Heart right ventricle (tissue), 16 donors: Measurements from ENCODE around the gene RASAL2. TPM values are rescaled to one million over a fixed set of nuclear protein-coding genes. Genes with fewer than 3 reads are reported as not detected.
"Not testable (repeated sequence)": the region's sequence is repeated elsewhere in the genome, so short reads cannot be mapped to it uniquely, and the experiment has no call there.

ENCODE experiments used
- ATAC-seq, 8 donors: fragments of 200-7000 bp; cut with Tn5 transposase; one replicate each; pipeline ENCODE4 v1.9.1; 2020; ENCODE audit warnings: mild to moderate bottlenecking in 8 of 8, moderate library complexity in 8 of 8, moderate number of reproducible peaks in 1 of 8
- DNase-seq, 2 donors: peaks; one replicate each; pipeline ENCODE4 v3.0.0-alpha.2; 2020
- H3K27ac ChIP-seq, 10 donors: fragments of 200-600 bp; sonication (generic) in 2 of 10; one replicate each; pipeline versions ENCODE4 v1.5.0 to v1.8.0; 2020 to 2022; ENCODE audit warnings: mild to moderate bottlenecking in 3 of 10
- H3K27me3 ChIP-seq, 7 donors: fragments of 200-600 bp; one replicate each; pipeline ENCODE4 v1.8.0; 2021 to 2022; ENCODE audit warnings: mild to moderate bottlenecking in 2 of 7
- H3K36me3 ChIP-seq, 9 donors: fragments of 200-600 bp; sonication (generic) in 1 of 9; one replicate each; pipeline versions ENCODE4 v1.5.0 to v1.8.0; 2020 to 2022; ENCODE audit warnings: mild to moderate bottlenecking in 2 of 9
- H3K4me1 ChIP-seq, 9 donors: fragments of 200-600 bp; sonication (generic) in 1 of 9; one replicate each; pipeline versions ENCODE4 v1.5.0 to v1.8.0; 2020 to 2022; ENCODE audit warnings: mild to moderate bottlenecking in 4 of 9
- H3K4me3 ChIP-seq, 10 donors: fragments of 200-600 bp; sonication (generic) in 2 of 10; one replicate each; pipeline versions ENCODE4 v1.5.0 to v1.8.0; 2020 to 2022; ENCODE audit warnings: mild to moderate bottlenecking in 7 of 10, moderate library complexity in 2 of 10
- H3K9me3 ChIP-seq, 11 donors: fragments of 200-600 bp in 10 of 11; sonication (generic) in 2 of 11; one replicate each; pipeline versions ENCODE4 v1.5.0 to v1.8.0; 2013 to 2022; ENCODE audit warnings: mild to moderate bottlenecking in 2 of 11, control low read depth in 1 of 11, moderate library complexity in 1 of 11
- WGBS, 2 donors: extraction: QIAGEN DNeasy Blood & Tissue Kit; methylation state at CpG; one replicate each; pipeline ENCODE4 v1.1.7; 2013; ENCODE audit warnings: inconsistent platforms in 1 of 2; 5-methylcytosine and 5-hydroxymethylcytosine counted together
- intact Hi-C, 10 donors: fragments of 100-400 bp; cut with DNase I; formaldehyde crosslinking; loops; one replicate each; pipeline versions ENCODE4 v1.11.1 to v1.14.2; 2022
- polyA plus RNA-seq, 2 donors: library from polyadenylated mRNA; stranded (reverse); fragments of 200-250 nt; gene quantifications; one replicate each; pipeline ENCODE4 v1.2.3, GENCODE V29; 2013
- total RNA-seq, 10 donors: library from RNA; stranded (reverse); fragmentation: NEBNext Ultra II Directional in 3 of 10; extraction: Animal tissue kit (Norgen Biotek cat#: 25700) in 3 of 10; gene quantifications; one replicate each; pipeline versions ENCODE4 v1.2.1 to v1.2.4, GENCODE V29; 2021 to 2023
- TF ChIP-seq, protein P1 (sequence below), 9 donors: fragments of 200-600 bp; sonication (generic) in 2 of 9; IDR thresholded peaks; one replicate each; pipeline versions ENCODE4 v1.5.0 to v1.8.0; 2021 to 2022; ENCODE audit warnings: antibody characterized with exemption in 9 of 9, mild to moderate bottlenecking in 5 of 9, moderate library complexity in 1 of 9
- donor health status: Arrhythmogenic right ventricular cardiomyopathy.
- donor health status: ischemic (EF 13 %, LVEDD 7.1; RV severe dilation, severe dysfunction).
- donor health status: healthy with polysubstance abuse.
- donor health status: DM: no; HTN: yes; CAD: no.
- donor health status: DM: no; HTN: no; CAD: no.
- donor health status: ischemic (EF 25% LVEDD 6.9; RV normal size, moderate dysfunction).
- donor health status: ischemic (EF 25% LVEDD 5.7; RV mildly dilated, moderate dysfunction).
- donor health status: healthy.
- donor health status: DM: yes; HTN: yes; CAD: no.
- donor health status: Ischemic cardiomyopathy.
- donor health status: ischemic (EF 35%, LVEDD 5.7; RV mildly dilated, moderate dysfunction).
- donor health status: nonischemic (EF 11% LVEDD 7.7; RV severe dilation, severe dysfunction).
- donor health status: DM: yes; HTN: yes; CAD: no.
- donor health status: PGD.
- donor health status: ischemic (EF 29% LVEDD 5.4; RV normal size, mild dysfunction).
- donor health status: nonischemic (EF 23%, LVEDD 6.1; RV moderate dilation, normal function).

RASAL2 gene
- total and polyA plus RNA-seq, 12 donors: 3.5 to 59.8 (median 36.2) TPM

GRCh38 chr1:178308438-178308837 lies 214.5 kb downstream of the RASAL2 start:
- ATAC-seq (no peak), DNase-seq (no peak)
- TF ChIP-seq, protein P1, sequence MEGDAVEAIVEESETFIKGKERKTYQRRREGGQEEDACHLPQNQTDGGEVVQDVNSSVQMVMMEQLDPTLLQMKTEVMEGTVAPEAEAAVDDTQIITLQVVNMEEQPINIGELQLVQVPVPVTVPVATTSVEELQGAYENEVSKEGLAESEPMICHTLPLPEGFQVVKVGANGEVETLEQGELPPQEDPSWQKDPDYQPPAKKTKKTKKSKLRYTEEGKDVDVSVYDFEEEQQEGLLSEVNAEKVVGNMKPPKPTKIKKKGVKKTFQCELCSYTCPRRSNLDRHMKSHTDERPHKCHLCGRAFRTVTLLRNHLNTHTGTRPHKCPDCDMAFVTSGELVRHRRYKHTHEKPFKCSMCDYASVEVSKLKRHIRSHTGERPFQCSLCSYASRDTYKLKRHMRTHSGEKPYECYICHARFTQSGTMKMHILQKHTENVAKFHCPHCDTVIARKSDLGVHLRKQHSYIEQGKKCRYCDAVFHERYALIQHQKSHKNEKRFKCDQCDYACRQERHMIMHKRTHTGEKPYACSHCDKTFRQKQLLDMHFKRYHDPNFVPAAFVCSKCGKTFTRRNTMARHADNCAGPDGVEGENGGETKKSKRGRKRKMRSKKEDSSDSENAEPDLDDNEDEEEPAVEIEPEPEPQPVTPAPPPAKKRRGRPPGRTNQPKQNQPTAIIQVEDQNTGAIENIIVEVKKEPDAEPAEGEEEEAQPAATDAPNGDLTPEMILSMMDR (IDR thresholded peaks at IDR 0.05): no peak
- no peaks in the 10 kb centered on the region for H3K27me3 ChIP-seq
- H3K9me3 ChIP-seq: no peaks in the 10 kb centered on the region
- no peak overlapping the region for H3K27ac ChIP-seq
- intact Hi-C loops: loop anchor here in 6 of 10 donors (10.0 kb wide), 6 partner anchors 186 to 706 kb away; partner anchors contain the start of gene CLEC20A (in 1 of the 6)
- H3K4me3 ChIP-seq: no peak overlapping the region
- H3K36me3 ChIP-seq: no peaks in the 10 kb centered on the region
- peaks cover 0 to 40% (median 19%) of the 10 kb centered on the region in 9 donors for H3K4me1 ChIP-seq

- Histone ChIP-seq H3K4me3 (no peak overlapping the region), H3K27me3 (no peaks in the 10 kb centered on the region), H3K36me3 (no peaks in the 10 kb centered on the region), H3K27ac (peak overlapping the region in 1 of 10 donors; percentile 28), H3K9me3 (no peaks in the 10 kb centered on the region), H3K4me1 (peaks cover 0 to 27% (median 10%) of the 10 kb centered on the region in 9 donors)
- DNase-seq (no peak), ATAC-seq (peak; percentile 42 to 93 (median 86))
- intact Hi-C loops: loop anchor here in 7 of 10 donors (2.0 to 5.0 kb wide), 4 partner anchors 152 to 222 kb away; no protein-coding TSS in a partner anchor
- 0 to 2% methylated on average over 1 of the region's 1 CpG for WGBS, 2 donors
- TF ChIP-seq, protein P1 (IDR thresholded peaks at IDR 0.05): peak; percentile 57 to 85 (median 77)
These were observed 216.8 kb downstream of the RASAL2 start for GRCh38 chr1:178310685-178311105.

GRCh38 chr1:178311164-178311563 lies 217.3 kb downstream of the RASAL2 start:
- Histone ChIP-seq H3K27me3 (no peaks in the 10 kb centered on the region), H3K27ac (peak overlapping the region in 1 of 10 donors; percentile 12), H3K9me3 (no peaks in the 10 kb centered on the region), H3K4me1 (peaks cover 0 to 27% (median 10%) of the 10 kb centered on the region in 9 donors), H3K4me3 (no peak overlapping the region), H3K36me3 (no peaks in the 10 kb centered on the region)
- DNase-seq (no peak), ATAC-seq (peak in 7 of 8 donors; percentile 61 to 75 (median 68))
- intact Hi-C loops: loop anchor here in 7 of 10 donors (2.0 to 5.0 kb wide), 4 partner anchors 151 to 221 kb away; no protein-coding TSS in a partner anchor
- 31 to 53% methylated on average over 1 of the region's 1 CpG for WGBS, 2 donors
- TF ChIP-seq, protein P1 (IDR thresholded peaks at IDR 0.05): no peak

GRCh38 chr1:178320280-178320982 lies 226.5 kb downstream of the RASAL2 start:
- H3K27me3 ChIP-seq, H3K27ac ChIP-seq, H3K36me3 ChIP-seq, DNase-seq, ATAC-seq, intact Hi-C loops, H3K9me3 ChIP-seq: not testable (repeated sequence)
- WGBS, 2 donors: 80 to 86% methylated on average over 17 to 28 of the region's 30 CpGs
- Histone ChIP-seq H3K4me1 (peaks cover 0 to 20% (median 6%) of the 10 kb centered on the region in 9 donors), H3K4me3 (peak overlapping the region in 1 of 10 donors; percentile 11)

GRCh38 chr1:178323067-178323466 lies 229.2 kb downstream of the RASAL2 start:
- DNase-seq: no peak
- H3K36me3 ChIP-seq: no peaks in the 10 kb centered on the region
- H3K9me3 ChIP-seq: peaks cover 0 to 4% (median 0%) of the 10 kb centered on the region in 11 donors
- H3K27me3 ChIP-seq: no peaks in the 10 kb centered on the region
- H3K27ac ChIP-seq: no peak overlapping the region
- TF ChIP-seq, protein P1 (IDR thresholded peaks at IDR 0.05): no peak
- ATAC-seq: no peak
- WGBS, 2 donors: 72 to 77% methylated on average over 1 of the region's 1 CpG
- peaks cover 0 to 28% (median 7%) of the 10 kb centered on the region in 9 donors for H3K4me1 ChIP-seq
- intact Hi-C loops: no loop called here
- no peak overlapping the region for H3K4me3 ChIP-seq
